ENCODE measurements around the gene MCU. TPM values are rescaled to one million over a fixed set of nuclear protein-coding genes. Genes with fewer than 3 reads are reported as not detected.

The MCU gene
- total RNA-seq = 31.7 and 32.7 TPM in 2 replicates

GRCh38 chr10:72691863-72692743 lies at the start of gene MCU:
Gene MCU, plus strand, starts transcription at chr10:72692143. Its CDS starts 9 bp downstream, at chr10:72692152.

DNA sequence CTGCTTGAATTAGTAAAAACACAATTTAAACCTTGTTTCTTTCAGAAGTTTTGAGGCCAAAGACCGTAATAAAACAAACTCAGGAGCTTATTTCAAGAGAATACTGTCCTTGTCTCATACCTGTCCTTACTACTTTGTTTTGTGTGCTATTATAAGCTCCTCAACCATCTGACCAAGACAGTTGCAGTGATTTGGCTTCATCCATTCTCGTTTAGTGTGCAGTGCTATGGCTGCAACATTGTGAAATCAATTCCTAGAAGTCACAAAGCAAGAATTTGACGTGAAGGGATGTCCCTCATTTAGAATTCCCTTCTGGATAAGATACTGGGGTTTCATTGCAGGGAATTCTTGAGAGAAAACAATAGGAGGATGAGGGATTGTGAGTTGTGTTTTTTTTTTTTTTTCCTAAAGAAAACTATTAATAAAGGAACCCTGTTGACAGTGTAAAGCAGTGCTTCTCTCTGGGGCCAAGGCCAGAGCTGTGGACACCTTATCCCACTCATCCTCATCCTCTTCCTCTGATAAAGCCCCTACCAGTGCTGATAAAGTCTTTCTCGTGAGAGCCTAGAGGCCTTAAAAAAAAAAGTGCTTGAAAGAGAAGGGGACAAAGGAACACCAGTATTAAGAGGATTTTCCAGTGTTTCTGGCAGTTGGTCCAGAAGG lies 201.3 kb downstream of the MCU start, which contains the start of gene OIT3:
Gene OIT3 (plus strand): TSS at position 604 of the 663 bp plus-strand sequence. CDS start 60 bp downstream, outside the sequence.

Small RNA genes within 50 kb of the gene (small RNA-seq; reads per million reads assigned to genes)
- gene MIR4676 (0.11 reads per million), gene RF00019 (not detected)

Other genes starting within 250 kb of the MCU start
- 38.9 and 44.0 TPM in 2 replicates for gene MICU1, start 66.1 kb upstream of the MCU start, total RNA-seq
- gene OIT3, start 201.6 kb downstream of the MCU start, total RNA-seq = 0.19 TPM in 1 of 2 replicates, not detected in the other

Data from vein endothelial cell (primary cell).